WTC11 (cell line): ENCODE data around the gene PROX2. TPM values are rescaled to one million over a fixed set of nuclear protein-coding genes. Genes with fewer than 3 reads are reported as not detected.
A peak's percentile ranks its signal among the peaks of the same experiment; 100 is the strongest.

Experiments
- ATAC-seq: fragments of 200-7000 bp; cut with Tn5 transposase; 2 replicates; pipeline ENCODE4 v1.10.0; 2021; ENCODE audit warnings: mild to moderate bottlenecking, moderate library complexity
- CTCF ChIA-PET: fragments of 300-600 bp; sonication (Branson Sonifier 250); formaldehyde crosslinking; loops from one replicate; lab custom pipeline; 2021; ENCODE audit warnings: antibody characterized with exemption; lab: Charles Lee
- POLR2A ChIA-PET: fragments of 350-600 bp; sonication (Branson Sonifier 250); formaldehyde crosslinking; loops from one replicate; lab custom pipeline; 2021; ENCODE audit warnings: antibody characterized with exemption; lab: Charles Lee
- DNase-seq: peaks from one replicate; pipeline ENCODE4 v3.0.0; 2021; ENCODE audit warnings: low spot score
- H3K27ac Mint-ChIP-seq: 2 replicates; pipeline ENCODE4 v1.8.0; 2021; ENCODE audit warnings: mixed read lengths
- H3K27me3 Mint-ChIP-seq: 2 replicates; pipeline ENCODE4 v1.8.0; 2021; ENCODE audit warnings: low read depth, mild to moderate bottlenecking, moderate library complexity, mixed read lengths
- H3K36me3 Mint-ChIP-seq: 2 replicates; pipeline ENCODE4 v1.8.0; 2021; ENCODE audit warnings: mixed read lengths
- H3K4me1 Mint-ChIP-seq: 2 replicates; pipeline ENCODE4 v1.8.0; 2022; ENCODE audit warnings: mixed read lengths
- H3K4me3 Mint-ChIP-seq: 2 replicates; pipeline ENCODE4 v1.8.0; 2021; ENCODE audit warnings: mild to moderate bottlenecking, moderate library complexity, mixed read lengths
- H3K9me3 Mint-ChIP-seq: 2 replicates; pipeline ENCODE4 v1.8.0; 2021; ENCODE audit warnings: mixed read lengths
- ARID4B ChIP-seq: sonication (generic); formaldehyde crosslinking; IDR thresholded peaks from 2 replicates; pipeline ENCODE4 v1.8.0; 2023; ENCODE audit warnings: missing genetic modification reagents, mild to moderate bottlenecking, borderline replicate concordance
- ATF1 ChIP-seq: sonication (generic); formaldehyde crosslinking; IDR thresholded peaks from 2 replicates; pipeline ENCODE4 v1.8.1; 2023; ENCODE audit warnings: mild to moderate bottlenecking, moderate library complexity, missing genetic modification reagents
- CREB1 ChIP-seq: sonication (generic); formaldehyde crosslinking; IDR thresholded peaks from 2 replicates; pipeline ENCODE4 v1.8.0; 2023; ENCODE audit warnings: mild to moderate bottlenecking, missing genetic modification reagents
- CREM ChIP-seq: sonication (generic); formaldehyde crosslinking; IDR thresholded peaks from 2 replicates; pipeline ENCODE4 v1.8.1; 2022; ENCODE audit warnings: mild to moderate bottlenecking, missing genetic modification reagents, moderate library complexity
- E2F4 ChIP-seq: sonication (generic); formaldehyde crosslinking; IDR thresholded peaks from 2 replicates; pipeline ENCODE4 v1.8.1; 2022; ENCODE audit warnings: low read depth, mild to moderate bottlenecking, moderate library complexity, missing genetic modification reagents, borderline replicate concordance
- ERG ChIP-seq: fragments of 250-450 bp; sonication (Bioruptor Pico); IDR thresholded peaks from 2 replicates; pipeline ENCODE4 v1.8.0; 2021; ENCODE audit warnings: mild to moderate bottlenecking
- ETV6 ChIP-seq: sonication (generic); formaldehyde crosslinking; IDR thresholded peaks from 2 replicates; pipeline ENCODE4 v1.8.1; 2022; ENCODE audit warnings: mild to moderate bottlenecking, missing genetic modification reagents
- KAT7 ChIP-seq: sonication (generic); formaldehyde crosslinking; IDR thresholded peaks from 2 replicates; pipeline ENCODE4 v1.8.1; 2023; ENCODE audit warnings: missing genetic modification reagents, mild to moderate bottlenecking, borderline replicate concordance
- MXD4 ChIP-seq: fragments of 250-450 bp; sonication (Bioruptor Pico); IDR thresholded peaks from 2 replicates; pipeline ENCODE4 v1.8.0; 2021; ENCODE audit warnings: mild to moderate bottlenecking, moderate library complexity, borderline replicate concordance
- SOX15 ChIP-seq: fragments of 250-450 bp; sonication (Bioruptor Pico); IDR thresholded peaks from 2 replicates; pipeline ENCODE4 v1.9.0; 2021; ENCODE audit warnings: mild to moderate bottlenecking
- TEAD1 ChIP-seq: sonication (generic); formaldehyde crosslinking; IDR thresholded peaks from 2 replicates; pipeline ENCODE4 v1.8.0; 2022; ENCODE audit warnings: mild to moderate bottlenecking, missing genetic modification reagents
- TP53 ChIP-seq: sonication (generic); formaldehyde crosslinking; IDR thresholded peaks from 2 replicates; pipeline ENCODE4 v1.8.1; 2023; ENCODE audit warnings: mild to moderate bottlenecking, missing genetic modification reagents
- ZNF219 ChIP-seq: sonication (generic); formaldehyde crosslinking; IDR thresholded peaks from 2 replicates; pipeline ENCODE4 v1.8.0; 2023; ENCODE audit warnings: missing genetic modification reagents, mild to moderate bottlenecking, borderline replicate concordance
- ZNF317 ChIP-seq: sonication (generic); formaldehyde crosslinking; IDR thresholded peaks from 2 replicates; pipeline ENCODE4 v1.8.1; 2023; ENCODE audit warnings: low read depth, mild to moderate bottlenecking, moderate library complexity, missing genetic modification reagents, borderline replicate concordance
- total RNA-seq: library from RNA; stranded (reverse); gene quantifications from 3 replicates; pipeline ENCODE4 v1.2.3, GENCODE V29; 2021
- TF ChIP-seq, protein P1 (sequence below): sonication (generic); formaldehyde crosslinking; IDR thresholded peaks from 2 replicates; pipeline ENCODE4 v1.8.1; 2023; ENCODE audit warnings: mild to moderate bottlenecking, missing genetic modification reagents, moderate library complexity
- TF ChIP-seq, protein P2 (sequence below): fragments of 250-450 bp; sonication (Bioruptor Pico); IDR thresholded peaks from 2 replicates; pipeline ENCODE4 v1.9.0; 2021; ENCODE audit warnings: moderate library complexity, mild to moderate bottlenecking, inconsistent platforms, borderline replicate concordance
- TF ChIP-seq, protein P3 (sequence below): sonication (generic); formaldehyde crosslinking; IDR thresholded peaks from 2 replicates; pipeline ENCODE4 v1.8.1; 2023; ENCODE audit warnings: mild to moderate bottlenecking, moderate library complexity, missing genetic modification reagents
- TF ChIP-seq, protein P4 (sequence below): sonication (generic); formaldehyde crosslinking; conservative IDR thresholded peaks from 2 replicates; pipeline ENCODE4 v1.8.1; 2022; ENCODE audit warnings: mild to moderate bottlenecking, missing genetic modification reagents

The PROX2 gene
- total RNA-seq, 1 experiment from 2014 or later = 0.04 TPM

GRCh38 chr14:74881431-74882102, 5.6 kb upstream of the PROX2 start, which contains the start of gene DLST (continued):
- TF ChIP-seq ZNF219 (CRISPR knock-in tag) (no peak), TEAD1 (CRISPR knock-in tag) (peak; percentile 65), SOX15 (CRISPR knock-in tag) (no peak), CREB1 (no peak), ETV6 (CRISPR knock-in tag) (peak; percentile 77; the same call in 1 of the 2 replicates), ATF1 (0 out of 2 replicates have a peak, but pooled peaks have one; percentile 38), CREM (CRISPR knock-in tag) (0 out of 2 replicates have a peak, but pooled peaks have one; percentile 56), E2F4 (CRISPR knock-in tag) (no peak), TP53 (CRISPR knock-in tag) (peak; percentile 66; the same call in 1 of the 2 replicates), ARID4B (peak; percentile 74; the same call in 1 of the 2 replicates)
- TF ChIP-seq, protein P1, sequence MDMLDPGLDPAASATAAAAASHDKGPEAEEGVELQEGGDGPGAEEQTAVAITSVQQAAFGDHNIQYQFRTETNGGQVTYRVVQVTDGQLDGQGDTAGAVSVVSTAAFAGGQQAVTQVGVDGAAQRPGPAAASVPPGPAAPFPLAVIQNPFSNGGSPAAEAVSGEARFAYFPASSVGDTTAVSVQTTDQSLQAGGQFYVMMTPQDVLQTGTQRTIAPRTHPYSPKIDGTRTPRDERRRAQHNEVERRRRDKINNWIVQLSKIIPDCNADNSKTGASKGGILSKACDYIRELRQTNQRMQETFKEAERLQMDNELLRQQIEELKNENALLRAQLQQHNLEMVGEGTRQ (CRISPR knock-in tag) = peak; percentile 31; the same call in 1 of the 2 replicates
- TF ChIP-seq, protein P2, sequence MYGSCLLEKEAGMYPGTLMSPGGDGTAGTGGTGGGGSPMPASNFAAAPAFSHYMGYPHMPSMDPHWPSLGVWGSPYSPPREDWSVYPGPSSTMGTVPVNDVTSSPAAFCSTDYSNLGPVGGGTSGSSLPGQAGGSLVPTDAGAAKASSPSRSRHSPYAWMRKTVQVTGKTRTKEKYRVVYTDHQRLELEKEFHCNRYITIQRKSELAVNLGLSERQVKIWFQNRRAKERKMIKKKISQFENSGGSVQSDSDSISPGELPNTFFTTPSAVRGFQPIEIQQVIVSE = no peak
- TF ChIP-seq, protein P3, sequence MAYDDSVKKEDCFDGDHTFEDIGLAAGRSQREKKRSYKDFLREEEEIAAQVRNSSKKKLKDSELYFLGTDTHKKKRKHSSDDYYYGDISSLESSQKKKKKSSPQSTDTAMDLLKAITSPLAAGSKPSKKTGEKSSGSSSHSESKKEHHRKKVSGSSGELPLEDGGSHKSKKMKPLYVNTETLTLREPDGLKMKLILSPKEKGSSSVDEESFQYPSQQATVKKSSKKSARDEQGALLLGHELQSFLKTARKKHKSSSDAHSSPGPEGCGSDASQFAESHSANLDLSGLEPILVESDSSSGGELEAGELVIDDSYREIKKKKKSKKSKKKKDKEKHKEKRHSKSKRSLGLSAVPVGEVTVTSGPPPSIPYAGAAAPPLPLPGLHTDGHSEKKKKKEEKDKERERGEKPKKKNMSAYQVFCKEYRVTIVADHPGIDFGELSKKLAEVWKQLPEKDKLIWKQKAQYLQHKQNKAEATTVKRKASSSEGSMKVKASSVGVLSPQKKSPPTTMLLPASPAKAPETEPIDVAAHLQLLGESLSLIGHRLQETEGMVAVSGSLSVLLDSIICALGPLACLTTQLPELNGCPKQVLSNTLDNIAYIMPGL (CRISPR knock-in tag) = peak; percentile 90

GRCh38 chr14:74879427-74880182, 3.7 kb upstream of the PROX2 start:
- DNase-seq = no peak
- Mint-ChIP-seq H3K4me3 (no peak overlapping the region), H3K4me1 (peaks cover 41% of the 10 kb centered on the region), H3K27me3 (no peaks in the 10 kb centered on the region), H3K9me3 (no peaks in the 10 kb centered on the region), H3K27ac (no peak overlapping the region), H3K36me3 (peaks cover 2% of the 10 kb centered on the region; the same call in 1 of the 2 replicates)
- no peak for TF ChIP-seq ERG (CRISPR knock-in tag)
- TF ChIP-seq, protein P2 = no peak
- TF ChIP-seq ZNF317 (CRISPR knock-in tag) = no peak
- TF ChIP-seq, protein P4, sequence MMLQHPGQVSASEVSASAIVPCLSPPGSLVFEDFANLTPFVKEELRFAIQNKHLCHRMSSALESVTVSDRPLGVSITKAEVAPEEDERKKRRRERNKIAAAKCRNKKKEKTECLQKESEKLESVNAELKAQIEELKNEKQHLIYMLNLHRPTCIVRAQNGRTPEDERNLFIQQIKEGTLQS (CRISPR knock-in tag) = no peak
- no peak for TF ChIP-seq MXD4
- no peak for TF ChIP-seq KAT7 (CRISPR knock-in tag)
- ChIA-PET POLR2A (interaction anchor here (0.8 kb wide), 1 partner anchor 32 kb away, joined by 6 read pairs; no protein-coding TSS in a partner anchor), CTCF (interaction anchor here (0.6 to 9.6 kb wide), 9 partner anchors 9 to 87 kb away, joined by 3 to 133 read pairs (median 7); partner anchors contain the start of gene RPS6KL1)
- ATAC-seq = no peak
